ENCODE measurements around the gene MZB1. TPM values are rescaled to one million over a fixed set of nuclear protein-coding genes. Genes with fewer than 3 reads are reported as not detected.

The MZB1 gene
- total and polyA plus RNA-seq, 2 of the 13 experiments (the other 11 are each of a cell fraction or from before 2014, with no cell fraction given) = 0.31 to 0.40 TPM

- TF ChIP-seq MAZ (IDR thresholded peaks at IDR 0.05; ENCODE audit: borderline replicate concordance, low read depth, low read length) = peak; percentile 27; the same call in 1 of the 2 replicates
- peak; percentile 60; the same call in 1 of the 2 replicates for TF ChIP-seq MAZ (CRISPR knock-in tag; IDR thresholded peaks at IDR 0.05; ENCODE audit: low read depth)
- TF ChIP-seq NFE2L1 (CRISPR knock-in tag; IDR thresholded peaks at IDR 0.05; ENCODE audit: borderline replicate concordance) = no peak
- no peak; the same call in 1 of the 2 replicates for TF ChIP-seq ZNF691 (CRISPR knock-in tag; IDR thresholded peaks at IDR 0.05; ENCODE audit: borderline replicate concordance, low read depth)
- TF ChIP-seq MTA1 (CRISPR knock-in tag; IDR thresholded peaks at IDR 0.05; ENCODE audit: borderline replicate concordance) = peak; percentile 87
- no peak for TF ChIP-seq ZBTB44 (CRISPR knock-in tag; IDR thresholded peaks at IDR 0.05)
- no peak for TF ChIP-seq ZNF616 (CRISPR knock-in tag; IDR thresholded peaks at IDR 0.05; ENCODE audit: low read depth)
- TF ChIP-seq ZBTB8A (CRISPR knock-in tag; IDR thresholded peaks at IDR 0.05; ENCODE audit: borderline replicate concordance, low read depth) = no peak
- no peak for TF ChIP-seq CCAR2 (optimal IDR thresholded peaks at IDR 0.05; ENCODE audit: low read depth, low read length)
- no peak for TF ChIP-seq ZNF839 (CRISPR knock-in tag; IDR thresholded peaks at IDR 0.05; ENCODE audit: borderline replicate concordance)
- TF ChIP-seq HDAC1 (CRISPR knock-in tag; IDR thresholded peaks at IDR 0.05) = peak; percentile 66
- TF ChIP-seq NCOA1 (CRISPR knock-in tag; IDR thresholded peaks at IDR 0.05) = 0 out of 2 replicates have a peak, but pooled peaks have one; percentile 50
- 0 out of 2 replicates have a peak, but pooled peaks have one; percentile 32 for TF ChIP-seq KMT2A (CRISPR knock-in tag; IDR thresholded peaks at IDR 0.05)
- no peak for TF ChIP-seq ZNF746 (CRISPR knock-in tag; IDR thresholded peaks at IDR 0.05)
- TF ChIP-seq NFE2 (CRISPR knock-in tag; IDR thresholded peaks at IDR 0.05) = no peak
- TF ChIP-seq HINFP (CRISPR knock-in tag; IDR thresholded peaks at IDR 0.05; ENCODE audit: low read depth) = no peak
- no peak for TF ChIP-seq ASH2L (IDR thresholded peaks at IDR 0.05; ENCODE audit: insufficient read length, low read depth, low read length)
- peak; percentile 95 for TF ChIP-seq ZSCAN29 (CRISPR knock-in tag; conservative IDR thresholded peaks at IDR 0.05)
- peak; percentile 43; the same call in 1 of the 2 replicates for TF ChIP-seq TFAP4 (IDR thresholded peaks at IDR 0.05; ENCODE audit: borderline replicate concordance, low read depth)
- TF ChIP-seq SAFB2 (CRISPR knock-in tag; IDR thresholded peaks at IDR 0.05; ENCODE audit: borderline replicate concordance, low read depth) = no peak
- TF ChIP-seq KDM5B (CRISPR knock-in tag; IDR thresholded peaks at IDR 0.05; ENCODE audit: borderline replicate concordance) = peak; percentile 23; the same call in 1 of the 2 replicates
- no peak for TF ChIP-seq ZNF720 (CRISPR knock-in tag; IDR thresholded peaks at IDR 0.05)
- TF ChIP-seq ATF6 (CRISPR knock-in tag; conservative IDR thresholded peaks at IDR 0.05) = no peak
Measured at GRCh38 chr5:139388198-139388821, 1.4 kb downstream of the MZB1 start (continued).
